Loucy (cell line): Measurements from ENCODE around the gene PPP1R14B.
A peak's percentile ranks its signal among the peaks of the same experiment; 100 is the strongest.

Experiments
- H2AFZ ChIP-seq: fragments of 200-600 bp; sonication (generic); 2 replicates; pipeline ENCODE4 v1.6.0; 2016; ENCODE audit warnings: antibody characterized with exemption, mild to moderate bottlenecking, low read length, moderate library complexity
- H3F3A ChIP-seq: fragments of 200-600 bp; 2 replicates; pipeline ENCODE4 v1.6.0; 2016; ENCODE audit warnings: antibody characterized with exemption, low read depth, mild to moderate bottlenecking
- H3K27me3 ChIP-seq: fragments of 200-600 bp; sonication (generic); 2 replicates; pipeline ENCODE4 v1.6.1; 2014; ENCODE audit warnings: low read length, mild to moderate bottlenecking; ENCODE audit not compliant: insufficient read depth, poor library complexity, severe bottlenecking
- H3K36me3 ChIP-seq: fragments of 200-600 bp; sonication (generic); 2 replicates; pipeline ENCODE4 v1.6.1; 2016; ENCODE audit warnings: low read length; ENCODE audit not compliant: insufficient read depth
- H3K4me1 ChIP-seq: fragments of 200-600 bp; sonication (generic); 2 replicates; pipeline ENCODE4 v1.5.1; 2014; ENCODE audit warnings: low read length, mild to moderate bottlenecking; ENCODE audit not compliant: insufficient read depth, poor library complexity, severe bottlenecking
- H3K4me2 ChIP-seq: fragments of 200-600 bp; sonication (generic); 2 replicates; pipeline ENCODE4 v1.6.0; 2014; ENCODE audit warnings: antibody characterized with exemption, low read length, low read depth, mild to moderate bottlenecking; ENCODE audit not compliant: poor library complexity, severe bottlenecking
- H3K4me3 ChIP-seq: fragments of 200-600 bp; sonication (generic); 2 replicates; pipeline ENCODE4 v1.5.1; 2014; ENCODE audit warnings: low read length, mild to moderate bottlenecking, mixed read lengths; ENCODE audit not compliant: poor library complexity, severe bottlenecking
- H3K79me2 ChIP-seq: fragments of 200-600 bp; sonication (generic); 2 replicates; pipeline ENCODE4 v1.6.1; 2014; ENCODE audit warnings: low read length; ENCODE audit not compliant: insufficient read depth
- H3K9ac ChIP-seq: fragments of 200-600 bp; sonication (generic); 2 replicates; pipeline ENCODE4 v1.6.0; 2014; ENCODE audit warnings: mild to moderate bottlenecking, low read depth, low read length, moderate library complexity; ENCODE audit not compliant: poor library complexity, severe bottlenecking
- H3K9me2 ChIP-seq: fragments of 200-600 bp; sonication (generic); replicated peaks from 2 replicates; pipeline ENCODE4 v1.6.1; 2016; ENCODE audit warnings: low read depth, low read length, mixed read lengths
- H3K9me3 ChIP-seq: fragments of 200-600 bp; sonication (generic); 2 replicates; pipeline ENCODE4 v1.6.1; 2014; ENCODE audit warnings: mild to moderate bottlenecking, antibody characterized with exemption, low read length, low read depth; ENCODE audit not compliant: insufficient read depth
- H4K20me1 ChIP-seq: fragments of 200-600 bp; sonication (generic); 2 replicates; pipeline ENCODE4 v1.6.0; 2014; ENCODE audit warnings: antibody characterized with exemption, low read length, mild to moderate bottlenecking; ENCODE audit not compliant: insufficient read depth, poor library complexity, severe bottlenecking
- CTCF ChIP-seq: fragments of 200-600 bp; sonication (generic); conservative IDR thresholded peaks from 2 replicates; pipeline ENCODE4 v1.5.1; 2014; ENCODE audit warnings: mild to moderate bottlenecking, antibody characterized with exemption, low read length
- EZH2phosphoT487 ChIP-seq: fragments of 200-600 bp; IDR thresholded peaks from 2 replicates; pipeline ENCODE4 v1.6.1; 2018; ENCODE audit warnings: antibody characterized with exemption, mild to moderate bottlenecking, moderate library complexity, borderline replicate concordance

Gene PPP1R14B

GRCh38 chr11:64225608-64226506, 20.9 kb downstream of the PPP1R14B start, which contains the start of the genes NUDT22 and TRPT1:
TSS of gene NUDT22 (plus strand) at chr11:64226274. CDS start at chr11:64226653, 379 bp downstream.
TSS of gene TRPT1 (minus strand) at chr11:64226186. CDS start at chr11:64225860, 326 bp downstream.
- H3K4me2 ChIP-seq = peak within 1 kb of the TSS; percentile 100
- H3K4me1 ChIP-seq = peaks cover 20% of the 10 kb centered on the region

GRCh38 chr11:64224891-64225607, 21.7 kb downstream of the PPP1R14B start:
- Histone ChIP-seq H3K4me3 (peak overlapping the region; percentile 82), H4K20me1 (peaks cover 27% of the 10 kb centered on the region), H3K36me3 (peaks cover 20% of the 10 kb centered on the region; the same call in 1 of the 2 replicates)

More at GRCh38 chr11:64225608-64226506, 20.9 kb downstream of the PPP1R14B start, which contains the start of the genes NUDT22 and TRPT1:
- Histone ChIP-seq H3K36me3 (peaks cover 12% of the 10 kb centered on the region; the same call in 1 of the 2 replicates), H3F3A (no peaks in the 10 kb centered on the region), H4K20me1 (peaks cover 27% of the 10 kb centered on the region), H3K9me3 (no peaks in the 10 kb centered on the region), H3K9me2 (no peaks in the 10 kb centered on the region), H3K4me3 (peak within 1 kb of the TSS; percentile 82), H3K9ac (peak within 1 kb of the TSS; percentile 98), H3K27me3 (no peaks in the 10 kb centered on the region), H3K79me2 (peaks cover 39% of the 10 kb centered on the region), H2AFZ (peak within 1 kb of the TSS; percentile 72)
- TF ChIP-seq CTCF = peak; percentile 57
- TF ChIP-seq EZH2phosphoT487 = no peak

More at GRCh38 chr11:64224891-64225607, 21.7 kb downstream of the PPP1R14B start:
- Histone ChIP-seq H3K27me3 (no peaks in the 10 kb centered on the region), H3F3A (no peaks in the 10 kb centered on the region), H3K79me2 (peaks cover 39% of the 10 kb centered on the region), H3K9me3 (no peaks in the 10 kb centered on the region), H3K4me2 (peak overlapping the region; percentile 100), H3K4me1 (peaks cover 20% of the 10 kb centered on the region), H3K9ac (peak overlapping the region; percentile 98), H2AFZ (no peak overlapping the region), H3K9me2 (no peaks in the 10 kb centered on the region)
- TF ChIP-seq CTCF (no peak), EZH2phosphoT487 (no peak)
